ENCODE data around the gene ITFG1. TPM values are rescaled to one million over a fixed set of nuclear protein-coding genes. Genes with fewer than 3 reads are reported as not detected.

Gene ITFG1
- total RNA-seq, 1 donor from 2014 or later = 66.3 TPM

DNA sequence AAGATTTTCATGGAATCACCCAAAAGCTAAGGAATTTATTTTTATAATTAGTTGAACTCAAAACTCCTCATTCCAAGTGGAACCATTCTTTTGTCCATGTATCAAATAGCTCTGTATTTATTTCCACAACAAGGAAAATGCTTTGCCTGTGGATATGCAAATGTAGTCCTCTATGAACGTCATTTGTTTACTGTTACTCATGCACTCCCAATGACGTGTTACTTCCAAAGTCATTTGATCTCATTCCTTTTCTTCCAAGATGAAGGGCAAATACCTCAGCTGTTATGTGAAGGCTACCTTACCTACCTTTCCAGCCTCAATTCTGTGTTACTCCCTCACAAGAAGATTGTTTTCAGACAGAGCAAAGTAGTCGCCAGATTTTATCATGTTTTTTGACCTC lies 83.7 kb downstream of the ITFG1 start:
- no peak for DNase-seq (ENCODE audit: low spot score)
- H3K4me3 Mint-ChIP-seq (ENCODE audit: unreplicated experiment) = no peak overlapping the region

DNA sequence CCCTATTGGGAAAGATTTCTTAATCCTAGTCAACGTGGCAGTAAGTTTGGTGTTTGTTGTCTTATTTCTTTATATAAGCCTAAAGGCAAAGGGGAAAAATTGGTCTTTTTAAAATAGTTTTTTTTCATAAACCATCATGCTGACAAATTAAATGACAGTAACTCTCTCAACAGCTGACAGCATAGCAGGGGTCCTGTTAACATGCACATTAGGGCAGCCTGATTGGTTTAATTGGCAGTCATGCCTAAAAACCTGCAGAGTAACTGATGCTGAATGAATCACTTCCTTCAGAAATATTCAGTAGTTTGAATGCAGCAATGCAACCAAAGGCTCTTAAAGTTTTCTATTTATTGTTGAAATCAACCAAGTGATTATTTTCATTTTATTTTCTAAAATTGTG lies 85.4 kb downstream of the ITFG1 start:
- Mint-ChIP-seq H3K36me3 (ENCODE audit: low read depth, unreplicated experiment) (peaks cover 22% of the 10 kb centered on the region), H3K27me3 (ENCODE audit: unreplicated experiment) (no peaks in the 10 kb centered on the region), H3K4me3 (ENCODE audit: unreplicated experiment) (no peak overlapping the region), H3K4me1 (ENCODE audit: unreplicated experiment) (peaks cover 7% of the 10 kb centered on the region), H3K9me3 (ENCODE audit: unreplicated experiment) (no peaks in the 10 kb centered on the region), H3K27ac (ENCODE audit: unreplicated experiment) (no peak overlapping the region)
- DNase-seq (ENCODE audit: low spot score) = no peak
- TF ChIP-seq, protein P1, sequence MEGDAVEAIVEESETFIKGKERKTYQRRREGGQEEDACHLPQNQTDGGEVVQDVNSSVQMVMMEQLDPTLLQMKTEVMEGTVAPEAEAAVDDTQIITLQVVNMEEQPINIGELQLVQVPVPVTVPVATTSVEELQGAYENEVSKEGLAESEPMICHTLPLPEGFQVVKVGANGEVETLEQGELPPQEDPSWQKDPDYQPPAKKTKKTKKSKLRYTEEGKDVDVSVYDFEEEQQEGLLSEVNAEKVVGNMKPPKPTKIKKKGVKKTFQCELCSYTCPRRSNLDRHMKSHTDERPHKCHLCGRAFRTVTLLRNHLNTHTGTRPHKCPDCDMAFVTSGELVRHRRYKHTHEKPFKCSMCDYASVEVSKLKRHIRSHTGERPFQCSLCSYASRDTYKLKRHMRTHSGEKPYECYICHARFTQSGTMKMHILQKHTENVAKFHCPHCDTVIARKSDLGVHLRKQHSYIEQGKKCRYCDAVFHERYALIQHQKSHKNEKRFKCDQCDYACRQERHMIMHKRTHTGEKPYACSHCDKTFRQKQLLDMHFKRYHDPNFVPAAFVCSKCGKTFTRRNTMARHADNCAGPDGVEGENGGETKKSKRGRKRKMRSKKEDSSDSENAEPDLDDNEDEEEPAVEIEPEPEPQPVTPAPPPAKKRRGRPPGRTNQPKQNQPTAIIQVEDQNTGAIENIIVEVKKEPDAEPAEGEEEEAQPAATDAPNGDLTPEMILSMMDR (IDR thresholded peaks at IDR 0.05; ENCODE audit: unreplicated experiment) = no peak

More for the DNA sequence above, 83.7 kb downstream of the ITFG1 start:
- H3K4me1 Mint-ChIP-seq (ENCODE audit: unreplicated experiment) = peaks cover 7% of the 10 kb centered on the region
- H3K27me3 Mint-ChIP-seq (ENCODE audit: unreplicated experiment) = no peaks in the 10 kb centered on the region
- TF ChIP-seq, protein P1 (IDR thresholded peaks at IDR 0.05; ENCODE audit: unreplicated experiment) = no peak
- peaks cover 8% of the 10 kb centered on the region for H3K36me3 Mint-ChIP-seq (ENCODE audit: low read depth, unreplicated experiment)
- no peak overlapping the region for H3K27ac Mint-ChIP-seq (ENCODE audit: unreplicated experiment)
- H3K9me3 Mint-ChIP-seq (ENCODE audit: unreplicated experiment) = no peaks in the 10 kb centered on the region

DNA sequence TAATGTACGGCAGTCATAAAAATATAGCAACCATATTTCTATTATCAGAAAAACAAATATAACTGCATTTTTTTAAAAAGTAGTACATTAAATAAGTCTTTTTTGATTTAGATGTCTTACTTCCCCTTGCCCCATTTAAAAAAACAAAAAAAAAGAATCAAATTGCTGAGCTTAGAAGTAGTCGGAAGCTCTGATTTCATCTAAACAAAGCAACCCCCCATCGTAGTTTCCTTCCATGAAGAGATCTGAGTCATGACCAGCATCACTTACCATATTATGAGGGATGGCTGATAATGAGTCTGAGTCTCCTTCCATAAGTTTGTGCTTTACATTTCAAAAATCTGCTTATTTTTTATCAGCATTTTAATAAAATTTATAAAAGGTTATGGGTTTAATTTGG lies 86.2 kb downstream of the ITFG1 start:
- H3K4me1 Mint-ChIP-seq (ENCODE audit: unreplicated experiment) = peaks cover 7% of the 10 kb centered on the region
- H3K27me3 Mint-ChIP-seq (ENCODE audit: unreplicated experiment) = no peaks in the 10 kb centered on the region
- TF ChIP-seq, protein P1 (IDR thresholded peaks at IDR 0.05; ENCODE audit: unreplicated experiment) = no peak
- H3K9me3 Mint-ChIP-seq (ENCODE audit: unreplicated experiment) = no peaks in the 10 kb centered on the region
- no peak overlapping the region for H3K4me3 Mint-ChIP-seq (ENCODE audit: unreplicated experiment)
- no peak for DNase-seq (ENCODE audit: low spot score)
- no peak overlapping the region for H3K27ac Mint-ChIP-seq (ENCODE audit: unreplicated experiment)
- peaks cover 21% of the 10 kb centered on the region for H3K36me3 Mint-ChIP-seq (ENCODE audit: low read depth, unreplicated experiment)

DNA sequence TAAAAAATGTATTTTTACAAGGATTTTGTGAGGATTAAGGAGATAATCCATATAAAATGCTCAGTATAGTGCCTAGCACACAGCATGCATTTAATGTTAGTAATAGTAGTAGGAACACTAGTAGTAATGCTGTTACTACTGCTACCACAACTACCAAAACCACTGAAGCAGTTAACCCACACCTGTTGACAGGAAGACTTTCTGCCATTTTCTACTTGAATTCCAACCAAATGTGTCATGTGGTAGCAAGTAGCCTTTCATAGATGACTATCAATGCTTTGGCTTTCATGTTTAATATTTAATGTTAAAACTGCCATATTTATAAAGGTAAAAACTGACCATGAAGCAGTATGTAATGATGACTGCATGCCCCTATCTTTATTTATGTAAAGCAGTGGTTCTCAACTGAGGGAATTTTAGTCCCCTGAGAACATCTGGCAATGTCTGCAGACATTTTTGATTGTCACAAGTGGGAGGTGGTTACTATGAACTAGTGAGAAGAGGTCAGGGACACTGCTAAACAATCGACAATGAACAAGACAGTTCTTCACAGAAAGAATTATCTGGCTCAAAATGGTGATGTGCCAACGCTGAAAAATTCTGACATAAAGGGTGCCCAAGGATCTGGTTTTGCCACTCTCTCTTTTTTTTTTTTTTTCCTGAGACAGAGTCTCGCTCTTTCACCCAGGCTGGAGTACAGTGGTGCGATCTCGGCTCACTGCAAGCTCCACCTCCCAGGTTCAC lies 89.4 kb downstream of the ITFG1 start:
- TF ChIP-seq, protein P1 (IDR thresholded peaks at IDR 0.05; ENCODE audit: unreplicated experiment) = no peak
- H3K27me3 Mint-ChIP-seq (ENCODE audit: unreplicated experiment) = no peaks in the 10 kb centered on the region
- H3K4me3 Mint-ChIP-seq (ENCODE audit: unreplicated experiment) = no peak overlapping the region
- peaks cover 21% of the 10 kb centered on the region for H3K36me3 Mint-ChIP-seq (ENCODE audit: low read depth, unreplicated experiment)
- H3K9me3 Mint-ChIP-seq (ENCODE audit: unreplicated experiment) = no peaks in the 10 kb centered on the region
- DNase-seq (ENCODE audit: low spot score) = no peak
- H3K27ac Mint-ChIP-seq (ENCODE audit: unreplicated experiment) = no peak overlapping the region
- H3K4me1 Mint-ChIP-seq (ENCODE audit: unreplicated experiment) = peaks cover 3% of the 10 kb centered on the region

DNA sequence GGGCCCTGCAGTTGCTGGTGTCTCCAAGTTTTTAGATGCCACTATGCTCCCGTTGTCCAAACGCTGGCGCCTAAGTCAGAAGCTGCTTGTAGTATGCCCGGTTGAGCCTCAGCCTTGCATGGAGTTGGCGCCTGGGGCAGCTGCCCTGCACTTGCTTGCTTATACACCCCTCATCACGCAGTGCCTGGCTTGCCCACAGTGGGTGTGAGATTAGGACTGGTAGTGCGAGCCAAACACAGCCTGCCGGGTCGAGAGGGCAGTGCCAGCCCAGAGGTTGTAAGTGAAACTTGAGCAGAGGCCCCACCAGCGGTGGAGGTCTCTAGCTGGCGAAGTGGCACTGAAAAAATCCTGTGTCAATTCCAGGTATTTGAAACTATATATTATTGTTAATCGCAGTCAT lies 90.3 kb downstream of the ITFG1 start:
- no peak overlapping the region for H3K4me3 Mint-ChIP-seq (ENCODE audit: unreplicated experiment)
- TF ChIP-seq, protein P1 (IDR thresholded peaks at IDR 0.05; ENCODE audit: unreplicated experiment) = no peak
- H3K36me3 Mint-ChIP-seq (ENCODE audit: low read depth, unreplicated experiment) = peaks cover 21% of the 10 kb centered on the region
- H3K9me3 Mint-ChIP-seq (ENCODE audit: unreplicated experiment) = no peaks in the 10 kb centered on the region
- H3K27ac Mint-ChIP-seq (ENCODE audit: unreplicated experiment) = no peak overlapping the region
- no peaks in the 10 kb centered on the region for H3K27me3 Mint-ChIP-seq (ENCODE audit: unreplicated experiment)
- DNase-seq (ENCODE audit: low spot score) = no peak
- peaks cover 3% of the 10 kb centered on the region for H3K4me1 Mint-ChIP-seq (ENCODE audit: unreplicated experiment)
